MM.1S (cell line): ENCODE measurements around the gene HIBADH.

Experiments used
- DNase-seq: peaks from one replicate; pipeline ENCODE4 v3.0.0-alpha.2; 2015
- H2AFZ ChIP-seq: fragments of 300-600 bp; sonication (generic); 2 replicates; pipeline ENCODE4 v1.6.0; 2016; ENCODE audit warnings: antibody characterized with exemption, low read length
- H3F3A ChIP-seq: fragments of 300-600 bp; sonication (generic); 2 replicates; pipeline ENCODE4 v1.6.1; 2016; ENCODE audit warnings: mild to moderate bottlenecking, antibody characterized with exemption, low read length, moderate library complexity, mixed read lengths; ENCODE audit not compliant: insufficient read depth
- H3K27ac ChIP-seq: fragments of 300-600 bp; sonication (generic); 2 replicates; pipeline ENCODE4 v1.5.1; 2016; ENCODE audit warnings: mild to moderate bottlenecking, low read length
- H3K27me3 ChIP-seq: fragments of 300-600 bp; sonication (generic); replicated peaks from 2 replicates; pipeline ENCODE4 v1.6.0; 2016; ENCODE audit warnings: low read length; ENCODE audit not compliant: insufficient read depth
- H3K36me3 ChIP-seq: fragments of 300-600 bp; sonication (generic); replicated peaks from 2 replicates; pipeline ENCODE4 v1.6.1; 2016; ENCODE audit warnings: mild to moderate bottlenecking, low read length, mixed read lengths; ENCODE audit not compliant: insufficient read depth
- H3K4me1 ChIP-seq: fragments of 300-600 bp; sonication (generic); 2 replicates; pipeline ENCODE4 v1.6.1; 2016; ENCODE audit warnings: low read length, mixed read lengths
- H3K4me2 ChIP-seq: fragments of 300-600 bp; sonication (generic); 2 replicates; pipeline ENCODE4 v1.6.0; 2016; ENCODE audit warnings: low read depth, low read length
- H3K4me3 ChIP-seq: fragments of 300-600 bp; sonication (generic); 2 replicates; pipeline ENCODE4 v1.5.1; 2016; ENCODE audit warnings: low read length, mixed read lengths
- H3K79me2 ChIP-seq: fragments of 300-600 bp; sonication (generic); 2 replicates; pipeline ENCODE4 v1.6.1; 2016; ENCODE audit warnings: mixed run types, low read length, mixed read lengths
- H3K9ac ChIP-seq: fragments of 300-600 bp; sonication (generic); 2 replicates; pipeline ENCODE4 v1.6.1; 2016; ENCODE audit warnings: low read length, mixed read lengths
- H3K9me2 ChIP-seq: fragments of 300-600 bp; sonication (generic); replicated peaks from 2 replicates; pipeline ENCODE4 v1.6.1; 2016; ENCODE audit warnings: mild to moderate bottlenecking, low read length, mixed read lengths; ENCODE audit not compliant: insufficient read depth
- H3K9me3 ChIP-seq: fragments of 300-600 bp; sonication (generic); replicated peaks from 2 replicates; pipeline ENCODE4 v1.6.1; 2016; ENCODE audit warnings: mild to moderate bottlenecking, low read length, mixed read lengths; ENCODE audit not compliant: insufficient read depth
- H4K20me1 ChIP-seq: fragments of 300-600 bp; sonication (generic); 2 replicates; pipeline ENCODE4 v1.6.1; 2016; ENCODE audit warnings: mild to moderate bottlenecking, low read length, moderate library complexity, mixed read lengths; ENCODE audit not compliant: insufficient read depth
- CTCF ChIP-seq: fragments of 300-600 bp; sonication (generic); IDR thresholded peaks from 2 replicates; pipeline ENCODE4 v1.5.1; 2016; ENCODE audit warnings: antibody characterized with exemption, low read length, mixed read lengths
- EZH2 ChIP-seq: fragments of 300-600 bp; sonication (generic); optimal IDR thresholded peaks from 2 replicates; pipeline ENCODE3; 2017; ENCODE audit warnings: low read depth, mild to moderate bottlenecking, antibody characterized with exemption, low read length, mixed read lengths
- EZH2phosphoT487 ChIP-seq: fragments of 300-600 bp; sonication (generic); IDR thresholded peaks from 2 replicates; pipeline ENCODE4 v1.6.1; 2018; ENCODE audit warnings: antibody characterized with exemption, low read length

The HIBADH gene

GRCh38 chr7:27703181-27703580 lies 40.5 kb upstream of the HIBADH start:
- Histone ChIP-seq H3K27me3 (no peaks in the 10 kb centered on the region), H3K4me1 (no peaks in the 10 kb centered on the region), H3K9ac (no peak overlapping the region)

GRCh38 chr7:27700501-27700900 lies 37.8 kb upstream of the HIBADH start:
- Histone ChIP-seq H4K20me1 (no peaks in the 10 kb centered on the region), H3K36me3 (no peaks in the 10 kb centered on the region), H3K27me3 (no peaks in the 10 kb centered on the region), H3K9me2 (no peaks in the 10 kb centered on the region), H2AFZ (no peak overlapping the region), H3K27ac (no peak overlapping the region), H3K9me3 (no peaks in the 10 kb centered on the region), H3K79me2 (no peaks in the 10 kb centered on the region), H3F3A (no peaks in the 10 kb centered on the region), H3K4me2 (no peak overlapping the region), H3K9ac (no peak overlapping the region), H3K4me1 (no peaks in the 10 kb centered on the region), H3K4me3 (no peak overlapping the region)
- TF ChIP-seq CTCF = no peak
- TF ChIP-seq EZH2 = no peak
- TF ChIP-seq EZH2phosphoT487 = no peak
- no peak for DNase-seq

More at GRCh38 chr7:27703181-27703580, 40.5 kb upstream of the HIBADH start:
- no peaks in the 10 kb centered on the region for H4K20me1 ChIP-seq
- no peaks in the 10 kb centered on the region for H3K79me2 ChIP-seq
- H3K4me2 ChIP-seq = no peak overlapping the region
- DNase-seq = no peak
- no peaks in the 10 kb centered on the region for H3F3A ChIP-seq
- no peaks in the 10 kb centered on the region for H3K36me3 ChIP-seq
- H3K27ac ChIP-seq = no peak overlapping the region
- H3K4me3 ChIP-seq = no peak overlapping the region
- no peak for TF ChIP-seq EZH2
- TF ChIP-seq EZH2phosphoT487 = no peak
- no peak for TF ChIP-seq CTCF
- H2AFZ ChIP-seq = no peak overlapping the region
- no peaks in the 10 kb centered on the region for H3K9me3 ChIP-seq
- H3K9me2 ChIP-seq = no peaks in the 10 kb centered on the region

- Histone ChIP-seq H3K9me3 (no peaks in the 10 kb centered on the region), H2AFZ (no peak overlapping the region), H3K79me2 (no peaks in the 10 kb centered on the region)
These were observed 37.1 kb upstream of the HIBADH start for GRCh38 chr7:27699751-27700150.

More at GRCh38 chr7:27699751-27700150, 37.1 kb upstream of the HIBADH start:
- TF ChIP-seq EZH2 = no peak
- no peak for TF ChIP-seq EZH2phosphoT487
- no peak for TF ChIP-seq CTCF
- Histone ChIP-seq H3K4me3 (no peak overlapping the region), H3K4me1 (no peaks in the 10 kb centered on the region), H3K4me2 (no peak overlapping the region), H3K9ac (no peak overlapping the region), H3K36me3 (no peaks in the 10 kb centered on the region), H3F3A (no peaks in the 10 kb centered on the region), H4K20me1 (no peaks in the 10 kb centered on the region), H3K9me2 (no peaks in the 10 kb centered on the region), H3K27ac (no peak overlapping the region), H3K27me3 (no peaks in the 10 kb centered on the region)
- no peak for DNase-seq
